HK-2 (cell line): ENCODE data around the gene UGT1A8.
"Not testable (repeated sequence)": the region's sequence is repeated elsewhere in the genome, so short reads cannot be mapped to it uniquely, and the experiment has no call there.

Experiments
- DNase-seq: peaks from one replicate; pipeline ENCODE4 v3.0.0-alpha.2; 2018; ENCODE audit not compliant: unreplicated experiment

UGT1A8 gene

GRCh38 chr2:233686928-233687327 is 69.5 kb downstream of the UGT1A8 start:
- DNase-seq: no peak

DNA sequence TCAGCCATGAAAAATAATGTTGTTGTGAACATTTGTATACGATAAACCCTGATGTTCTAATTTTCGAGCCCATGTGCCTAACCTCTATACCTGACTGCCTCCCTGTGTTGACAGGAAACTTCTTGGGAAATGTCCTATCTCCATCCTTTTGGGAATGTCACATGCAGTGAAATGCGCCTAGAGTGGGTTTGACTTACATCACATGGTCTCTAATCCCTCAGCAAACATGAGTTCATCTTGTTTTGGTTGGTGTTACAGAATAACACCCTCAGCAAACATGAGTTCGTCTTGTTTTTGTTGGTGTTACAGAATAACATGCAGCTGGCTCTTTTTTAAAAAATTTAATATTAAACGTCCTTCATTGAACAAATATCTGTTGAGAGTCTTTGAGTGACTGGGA is 70.9 kb downstream of the UGT1A8 start:
- DNase-seq: no peak

- DNase-seq: no peak
These were observed 71.6 kb downstream of the UGT1A8 start for GRCh38 chr2:233689031-233689430.

- DNase-seq: no peak
These were observed 72.1 kb downstream of the UGT1A8 start for GRCh38 chr2:233689501-233689900.

- DNase-seq: no peak
These were observed 73.0 kb downstream of the UGT1A8 start for GRCh38 chr2:233690444-233690843.

GRCh38 chr2:233691443-233692433 is 74.3 kb downstream of the UGT1A8 start:
- no peak for DNase-seq

GRCh38 chr2:233692648-233693047 is 75.2 kb downstream of the UGT1A8 start, which contains the start of gene UGT1A6:
UGT1A6 (plus strand) TSS chr2:233692890; CDS start chr2:233693005, 115 bp downstream.
- DNase-seq: no peak

DNA sequence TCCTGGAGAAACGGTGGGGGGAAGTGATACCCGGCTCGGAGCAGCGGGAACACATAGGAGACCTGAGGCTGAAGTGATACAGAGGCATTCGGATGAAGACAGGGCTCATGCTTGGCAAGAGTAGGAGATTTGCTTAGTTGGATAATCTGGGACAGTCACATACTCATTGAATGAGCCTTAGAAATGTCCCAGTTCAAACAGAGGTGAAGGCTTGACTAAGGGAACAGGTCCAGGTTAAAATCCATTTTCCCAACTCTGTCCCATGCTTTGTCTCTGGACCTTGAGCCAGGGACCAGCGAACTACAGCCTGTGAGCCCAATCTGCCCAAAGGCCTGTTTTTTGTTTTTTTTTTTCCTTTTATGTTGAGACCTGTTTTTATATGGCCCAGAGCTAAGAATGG is 76.5 kb downstream of the UGT1A8 start:
- no peak for DNase-seq

DNA sequence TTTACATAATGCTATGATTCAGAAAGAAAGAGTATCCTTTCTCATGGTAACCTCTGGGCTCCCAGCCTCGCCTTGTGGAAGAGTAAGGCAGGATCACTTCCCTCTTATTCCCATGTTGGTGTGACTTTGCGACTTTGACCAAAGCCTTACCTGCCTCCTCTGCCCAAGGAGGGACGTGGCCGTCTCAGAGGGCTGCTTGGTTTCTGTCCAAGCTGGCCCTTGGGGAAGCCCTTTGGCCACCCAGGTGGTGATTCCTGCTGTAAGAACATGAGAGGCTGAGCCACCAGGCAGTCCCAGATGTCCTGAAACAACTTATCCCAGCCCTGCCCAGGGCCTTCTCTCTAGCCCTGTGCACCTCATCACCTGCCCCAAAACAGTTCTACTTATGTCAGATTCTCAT is 81.3 kb downstream of the UGT1A8 start:
- no peak for DNase-seq

DNA sequence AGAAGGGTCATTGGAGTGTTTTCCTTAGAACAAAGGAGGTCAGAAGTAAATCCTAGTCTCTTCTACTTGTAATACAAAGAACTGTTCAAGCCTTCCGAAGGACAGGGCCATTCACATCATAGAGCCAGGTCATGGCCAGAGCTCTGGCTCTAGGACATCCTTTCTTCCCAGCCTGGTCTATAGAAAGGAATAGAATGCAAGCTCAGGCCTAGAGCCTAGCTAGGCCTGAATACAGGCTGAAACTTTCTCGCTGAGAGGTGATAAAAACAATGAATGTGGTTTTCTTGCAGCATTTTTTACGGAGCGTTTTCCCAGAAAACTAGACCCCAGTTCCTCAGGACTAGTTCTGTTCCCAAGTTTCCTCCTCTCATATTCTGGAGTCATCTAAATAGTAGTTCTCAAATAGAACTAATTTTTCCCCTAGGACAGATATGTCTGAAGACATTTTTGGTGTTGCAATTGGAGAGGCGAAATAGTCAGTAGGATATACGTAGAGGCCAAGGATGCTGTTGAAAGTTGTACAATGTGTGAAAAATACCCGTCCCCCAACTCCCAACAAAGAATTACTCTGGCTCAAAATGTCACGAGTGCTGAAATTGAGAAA is 82.1 kb downstream of the UGT1A8 start:
- no peak for DNase-seq

- peak; percentile 28 for DNase-seq
These were observed 82.7 kb downstream of the UGT1A8 start for GRCh38 chr2:233700028-233700635.

- not testable (repeated sequence) for DNase-seq
These were observed 83.4 kb downstream of the UGT1A8 start for GRCh38 chr2:233700842-233701241.

DNA sequence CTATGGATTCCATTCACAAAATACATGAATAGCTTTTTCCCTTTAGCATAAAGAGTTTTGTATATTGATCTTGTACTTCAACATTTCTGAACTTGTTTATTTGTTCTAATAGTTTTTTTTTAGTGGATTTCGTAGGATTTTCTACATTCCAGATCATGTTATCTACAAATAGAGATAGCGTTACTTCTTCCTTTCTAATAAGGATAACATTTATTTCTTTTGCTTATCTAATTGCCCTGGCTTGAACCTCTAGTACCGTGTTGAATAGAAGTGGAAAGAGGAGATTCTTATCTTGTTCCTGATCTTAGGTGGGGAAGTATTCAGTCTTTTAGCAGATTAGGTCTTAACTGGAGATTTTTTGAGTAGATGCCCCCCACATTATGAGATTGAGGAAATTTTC is 84.8 kb downstream of the UGT1A8 start:
- no peak for DNase-seq

GRCh38 chr2:233705911-233706506 is 88.6 kb downstream of the UGT1A8 start:
- DNase-seq: no peak

DNA sequence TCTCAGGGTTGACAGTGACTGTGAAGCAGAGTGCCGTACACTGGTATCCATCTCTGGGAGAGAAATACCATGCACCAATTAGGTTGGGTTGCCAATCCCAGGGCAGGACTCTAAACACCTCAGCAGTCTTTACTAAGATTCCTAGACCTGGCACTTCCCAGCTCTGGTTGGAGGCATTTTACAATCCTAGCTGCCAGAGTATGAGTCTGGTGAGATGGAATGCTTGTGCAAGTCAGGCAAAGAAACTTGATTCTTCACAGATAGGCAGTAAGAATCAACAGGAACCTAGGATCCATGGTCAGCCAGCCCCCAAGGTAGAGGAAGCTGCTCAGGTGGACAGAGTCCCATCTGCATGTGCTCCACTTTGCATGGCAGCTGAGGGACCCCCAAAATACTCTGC is 89.3 kb downstream of the UGT1A8 start:
- no peak for DNase-seq

DNA sequence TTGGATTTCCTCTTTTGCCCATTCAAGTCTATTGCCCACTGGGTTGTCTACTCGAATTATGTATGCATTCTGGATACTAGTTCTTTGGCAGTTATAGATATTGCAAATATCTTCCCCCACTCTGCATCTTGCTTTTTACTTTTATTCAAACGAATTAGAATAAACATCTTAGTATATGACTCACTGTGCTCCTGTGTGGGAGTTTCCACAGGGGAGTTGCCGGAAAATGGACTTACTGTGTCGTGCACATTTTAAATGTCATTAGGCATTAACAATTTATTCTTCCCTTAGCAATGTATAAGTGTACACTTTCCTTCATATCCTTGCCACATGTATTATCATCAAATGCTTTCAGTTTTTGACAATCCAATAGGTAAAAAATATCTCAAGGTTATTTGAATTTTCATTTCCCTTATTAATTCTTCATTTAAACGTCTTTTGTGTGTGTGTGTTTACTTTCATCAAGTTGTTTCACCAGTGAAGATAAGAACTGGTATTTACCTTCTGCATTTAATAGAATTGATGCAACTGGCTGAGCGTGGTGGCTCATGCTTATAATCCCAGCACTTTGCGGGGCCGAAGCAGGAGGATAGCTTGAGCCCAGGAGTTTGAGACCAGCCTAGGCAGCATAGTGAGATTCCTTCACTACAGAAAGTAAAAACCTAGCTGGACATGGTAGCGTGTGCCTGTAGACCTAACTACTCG is 90.7 kb downstream of the UGT1A8 start:
- DNase-seq: no peak

GRCh38 chr2:233708942-233709341 is 91.5 kb downstream of the UGT1A8 start:
- DNase-seq: no peak

DNA sequence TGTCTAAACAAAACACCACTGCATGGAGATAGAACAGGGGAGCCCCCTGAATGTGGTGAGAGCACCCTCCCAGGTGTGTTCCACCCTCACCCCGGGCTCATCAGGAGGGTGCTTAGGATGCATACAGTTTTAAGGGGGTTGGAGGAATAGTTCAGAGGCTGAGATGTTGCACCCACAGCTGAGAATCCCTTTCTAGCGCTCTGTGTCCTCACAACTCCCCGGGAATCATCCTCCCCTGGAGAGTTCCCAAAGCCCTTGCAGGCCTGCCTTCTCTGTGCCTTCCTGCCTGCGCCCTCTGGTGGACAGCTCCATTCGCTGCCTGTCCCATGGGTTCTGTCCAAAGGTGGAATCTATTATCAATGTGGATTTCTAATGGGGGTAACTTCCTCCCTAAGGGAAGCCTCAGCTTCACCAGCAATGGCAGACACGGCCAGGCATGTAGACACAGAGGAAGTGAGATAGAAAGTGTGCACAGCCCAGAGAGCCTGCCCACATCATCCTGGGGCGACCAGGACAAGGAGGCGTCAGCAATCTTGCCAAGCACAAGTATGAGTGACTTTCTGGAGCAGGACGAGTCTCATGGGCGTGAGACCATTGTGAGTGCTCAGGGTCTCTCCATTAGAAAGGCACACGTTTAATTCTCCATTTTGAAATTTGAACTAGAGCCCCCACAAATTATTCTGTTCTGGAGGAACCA is 94.0 kb downstream of the UGT1A8 start:
- peak; percentile 87 for DNase-seq

GRCh38 chr2:233712611-233713261 is 95.3 kb downstream of the UGT1A8 start, which contains the start of gene UGT1A5:
UGT1A5 (plus strand) TSS chr2:233712907; CDS start chr2:233712992, 85 bp downstream.
- DNase-seq: no peak

GRCh38 chr2:233713262-233713615 is 95.8 kb downstream of the UGT1A8 start:
- DNase-seq: no peak
